GDM1 (cell line): Measurements from ENCODE around the gene DNAH2.
A peak's percentile ranks its signal among the peaks of the same experiment; 100 is the strongest.

ENCODE experiments used
- DNase-seq: peaks from one replicate; lab custom pipeline; 2025; lab: John Stamatoyannopoulos, UW

The DNAH2 gene

GRCh38 chr17:7873051-7873450 is 155.5 kb downstream of the DNAH2 start:
- no peak for DNase-seq

- DNase-seq: no peak
These were observed 158.3 kb downstream of the DNAH2 start for GRCh38 chr17:7875804-7876370.

GRCh38 chr17:7878234-7878633 is 160.7 kb downstream of the DNAH2 start:
- DNase-seq: no peak

GRCh38 chr17:7880076-7880868 is 162.7 kb downstream of the DNAH2 start:
- DNase-seq: no peak

- DNase-seq: no peak
These were observed 163.9 kb downstream of the DNAH2 start for GRCh38 chr17:7881276-7882054.

- DNase-seq: peak; percentile 41
These were observed 164.5 kb downstream of the DNAH2 start for GRCh38 chr17:7882068-7882467.

- DNase-seq: no peak
These were observed 165.1 kb downstream of the DNAH2 start for GRCh38 chr17:7882629-7883028.
